Fibroblast of lung (primary cell): ENCODE data around the gene DDHD1. TPM values are rescaled to one million over a fixed set of nuclear protein-coding genes. Genes with fewer than 3 reads are reported as not detected.

Experiments used
- DNase-seq, 2 donors: peaks; one replicate each; pipeline versions ENCODE4 v3.0.0 to v3.0.0-alpha.2; 2010; ENCODE audit warnings: low read depth in 2 of 2
- H2AFZ ChIP-seq: 2 replicates; pipeline ENCODE4 v1.5.1; 2012; ENCODE audit warnings: low read length, control low read depth, inconsistent platforms
- H3K27ac ChIP-seq: 2 replicates; pipeline ENCODE4 v1.5.1; 2011; ENCODE audit warnings: low read length, control low read depth; ENCODE audit not compliant: insufficient read depth
- H3K27me3 ChIP-seq: 2 replicates; pipeline ENCODE4 v1.5.1; 2011; ENCODE audit warnings: mild to moderate bottlenecking, low read length; ENCODE audit not compliant: control insufficient read depth, insufficient read depth
- H3K36me3 ChIP-seq: 2 replicates; pipeline ENCODE4 v1.5.1; 2011; ENCODE audit warnings: low read length; ENCODE audit not compliant: control insufficient read depth, insufficient read depth
- H3K4me1 ChIP-seq: 2 replicates; pipeline ENCODE4 v1.5.1; 2011; ENCODE audit warnings: low read length; ENCODE audit not compliant: control insufficient read depth, insufficient read depth; ENCODE audit errors: extremely low read depth
- H3K4me2 ChIP-seq: 2 replicates; pipeline ENCODE4 v1.5.1; 2011; ENCODE audit warnings: low read length, control low read depth; ENCODE audit not compliant: insufficient read depth; ENCODE audit errors: extremely low read depth
- H3K4me3 ChIP-seq, 4 experiments: fragments of 200-600 bp in 1 of 4; sonication (generic) in 1 of 4; replicated peaks in 1 of 4; 2 replicates each; pipeline ENCODE4 v1.5.1; 2011 to 2016; ENCODE audit warnings: low read length in 4 of 4, low read depth in 3 of 4, mild to moderate bottlenecking in 3 of 4, control low read depth in 2 of 4, inconsistent platforms in 1 of 4, mixed read lengths in 1 of 4; ENCODE audit not compliant: insufficient read depth in 1 of 4; ENCODE audit errors: control extremely low read depth in 1 of 4
- H3K79me2 ChIP-seq: 2 replicates; pipeline ENCODE4 v1.5.1; 2012; ENCODE audit warnings: mild to moderate bottlenecking, low read length, inconsistent platforms; ENCODE audit not compliant: control insufficient read depth, insufficient read depth
- H3K9ac ChIP-seq: 2 replicates; pipeline ENCODE4 v1.5.1; 2011; ENCODE audit warnings: mild to moderate bottlenecking, low read length, control low read depth; ENCODE audit not compliant: insufficient read depth
- H3K9me3 ChIP-seq: 2 replicates; pipeline ENCODE4 v1.5.1; 2012; ENCODE audit warnings: low read depth, low read length; ENCODE audit not compliant: control insufficient read depth, insufficient read depth
- H4K20me1 ChIP-seq: 2 replicates; pipeline ENCODE4 v1.5.1; 2011; ENCODE audit warnings: low read length; ENCODE audit not compliant: control insufficient read depth, insufficient read depth; ENCODE audit errors: extremely low read depth
- CTCF ChIP-seq, 2 donors: IDR thresholded peaks in 1 of 2; conservative IDR thresholded peaks in 1 of 2; 1 replicate in 1 of 2; 2 replicates in 1 of 2; pipeline ENCODE4 v1.5.1; 2011 to 2012; ENCODE audit warnings: low read length in 2 of 2, control low read depth in 1 of 2, inconsistent platforms in 1 of 2, low read depth in 1 of 2, mild to moderate bottlenecking in 1 of 2
- EZH2 ChIP-seq: IDR thresholded peaks from 2 replicates; pipeline ENCODE4 v1.5.1; 2012; ENCODE audit warnings: low read length, control low read depth, mild to moderate bottlenecking; ENCODE audit errors: missing control alignments
- polyA plus RNA-seq, 2 donors: library from polyadenylated mRNA; depleted of rRNA in 1 of 2; stranded (reverse) in 1 of 2; unstranded in 1 of 2; fragments of >200 nt; gene quantifications; 2 replicates each; pipeline ENCODE4 v1.2.1, GENCODE V29; 2011 to 2012; ENCODE audit warnings: missing spikeins in 1 of 2
- total RNA-seq: library from RNA; depleted of rRNA; stranded (reverse); fragments of >200 nt; gene quantifications from 2 replicates; pipeline ENCODE4 v1.2.1, GENCODE V29; 2014

DDHD1 gene
- total and polyA plus RNA-seq, 2 donors (not counting 1 experiment from before 2014, with no cell fraction given), result 13.6 to 30.6 TPM

DNA sequence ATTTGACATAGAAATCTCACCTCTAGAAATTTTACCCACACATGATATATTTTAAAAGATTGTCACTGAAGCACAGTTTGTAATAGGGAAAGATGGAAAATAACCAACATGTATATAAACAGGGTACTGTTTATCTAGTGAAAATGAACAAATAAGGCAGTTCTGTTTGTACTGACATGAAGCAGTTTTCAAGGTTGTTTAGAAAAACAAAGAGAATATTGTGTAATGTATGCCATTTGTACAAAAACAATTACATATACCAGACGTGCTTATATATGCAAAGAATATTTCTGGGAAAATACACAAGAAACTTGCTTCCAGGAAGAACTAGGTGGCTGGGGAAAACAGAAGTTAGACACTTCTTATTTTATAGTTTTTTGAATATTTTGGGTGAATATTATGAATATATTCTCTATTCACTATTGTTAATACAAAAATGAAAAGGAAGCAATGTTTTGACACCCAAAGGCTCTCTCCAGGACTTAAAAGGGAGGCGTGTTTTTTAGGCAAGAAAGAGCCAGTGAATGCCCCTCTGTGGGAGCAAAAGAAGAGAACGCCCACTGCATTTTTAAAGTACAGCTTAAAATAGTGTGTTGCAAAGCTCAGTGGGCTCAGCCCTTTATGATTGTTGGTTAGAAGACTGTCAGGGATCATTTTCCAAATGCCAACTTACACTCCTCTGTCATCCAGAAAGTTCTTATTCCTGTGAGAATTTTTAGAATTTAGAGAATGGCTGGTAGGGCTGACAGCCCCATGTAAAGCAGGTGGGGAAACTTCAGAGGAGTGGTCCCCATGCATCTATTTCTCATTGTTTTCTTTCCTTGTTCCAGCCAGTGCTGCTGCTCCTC, 142.7 kb downstream of the DDHD1 start:
- Histone ChIP-seq H3K4me3 (no peak overlapping the region), H3K4me1 (peaks cover 11% of the 10 kb centered on the region), H3K27ac (peak overlapping the region; percentile 88), H3K9me3 (no peaks in the 10 kb centered on the region), H2AFZ (peak overlapping the region; percentile 15), H3K79me2 (no peaks in the 10 kb centered on the region), H3K4me2 (peak overlapping the region; percentile 76), H3K27me3 (no peaks in the 10 kb centered on the region), H4K20me1 (no peaks in the 10 kb centered on the region), H3K36me3 (no peaks in the 10 kb centered on the region), H3K9ac (no peak overlapping the region)
- TF ChIP-seq EZH2 (no peak), CTCF (conservative IDR thresholded peaks at IDR 0.05 in 1 of 2, IDR thresholded peaks at IDR 0.05 in 1 of 2; ENCODE audit: low read depth in 1 of 2, low read length in 2 of 2) (no peak)
- DNase-seq, result peak in 1 of 2 donors; percentile 50

- Histone ChIP-seq H3K9me3 (no peaks in the 10 kb centered on the region), H3K27me3 (no peaks in the 10 kb centered on the region), H3K36me3 (no peaks in the 10 kb centered on the region), H3K4me2 (no peak overlapping the region), H3K79me2 (no peaks in the 10 kb centered on the region), H3K27ac (no peak overlapping the region), H3K9ac (no peak overlapping the region), H3K4me1 (peaks cover 11% of the 10 kb centered on the region), H2AFZ (no peak overlapping the region), H4K20me1 (no peaks in the 10 kb centered on the region), H3K4me3 (no peak overlapping the region)
- no peak for DNase-seq
- no peak for TF ChIP-seq EZH2
- TF ChIP-seq CTCF (conservative IDR thresholded peaks at IDR 0.05 in 1 of 2, IDR thresholded peaks at IDR 0.05 in 1 of 2; ENCODE audit: low read depth in 1 of 2, low read length in 2 of 2), result no peak
These were observed 146.1 kb downstream of the DDHD1 start for GRCh38 chr14:53006931-53007562.

DNA sequence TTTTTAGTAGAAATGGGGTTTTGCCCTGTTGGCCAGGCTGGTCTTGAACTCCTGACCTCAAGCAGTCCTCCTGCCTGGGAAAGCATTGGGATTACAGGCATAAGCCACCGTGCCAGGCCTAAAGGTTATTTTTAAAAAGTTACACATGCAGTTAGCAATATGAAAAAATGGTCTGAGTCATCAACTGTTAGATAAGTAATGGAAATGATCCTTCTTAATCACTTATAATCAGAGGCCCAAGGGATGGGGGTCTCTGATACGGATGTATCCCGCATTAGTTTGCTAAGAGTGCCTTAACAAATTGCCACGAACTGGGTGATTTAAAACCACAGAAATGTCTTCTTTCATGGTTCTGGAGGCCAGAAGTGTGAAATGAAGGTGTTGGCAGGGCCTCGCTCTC, 148.1 kb downstream of the DDHD1 start:
- no peaks in the 10 kb centered on the region for H4K20me1 ChIP-seq
- no peak for TF ChIP-seq EZH2

More for the DNA sequence above, 148.1 kb downstream of the DDHD1 start:
- peak; percentile 30 to 68 for DNase-seq
- Histone ChIP-seq H3K9ac (no peak overlapping the region), H3K27ac (no peak overlapping the region), H3K4me3 (no peak overlapping the region), H3K4me1 (peaks cover 4% of the 10 kb centered on the region), H3K9me3 (no peaks in the 10 kb centered on the region), H3K27me3 (no peaks in the 10 kb centered on the region), H2AFZ (no peak overlapping the region), H3K79me2 (no peaks in the 10 kb centered on the region), H3K4me2 (no peak overlapping the region), H3K36me3 (no peaks in the 10 kb centered on the region)
